ENCODE measurements around the gene NPY1R.
A peak's percentile ranks its signal among the peaks of the same experiment; 100 is the strongest.

Gene NPY1R

DNA sequence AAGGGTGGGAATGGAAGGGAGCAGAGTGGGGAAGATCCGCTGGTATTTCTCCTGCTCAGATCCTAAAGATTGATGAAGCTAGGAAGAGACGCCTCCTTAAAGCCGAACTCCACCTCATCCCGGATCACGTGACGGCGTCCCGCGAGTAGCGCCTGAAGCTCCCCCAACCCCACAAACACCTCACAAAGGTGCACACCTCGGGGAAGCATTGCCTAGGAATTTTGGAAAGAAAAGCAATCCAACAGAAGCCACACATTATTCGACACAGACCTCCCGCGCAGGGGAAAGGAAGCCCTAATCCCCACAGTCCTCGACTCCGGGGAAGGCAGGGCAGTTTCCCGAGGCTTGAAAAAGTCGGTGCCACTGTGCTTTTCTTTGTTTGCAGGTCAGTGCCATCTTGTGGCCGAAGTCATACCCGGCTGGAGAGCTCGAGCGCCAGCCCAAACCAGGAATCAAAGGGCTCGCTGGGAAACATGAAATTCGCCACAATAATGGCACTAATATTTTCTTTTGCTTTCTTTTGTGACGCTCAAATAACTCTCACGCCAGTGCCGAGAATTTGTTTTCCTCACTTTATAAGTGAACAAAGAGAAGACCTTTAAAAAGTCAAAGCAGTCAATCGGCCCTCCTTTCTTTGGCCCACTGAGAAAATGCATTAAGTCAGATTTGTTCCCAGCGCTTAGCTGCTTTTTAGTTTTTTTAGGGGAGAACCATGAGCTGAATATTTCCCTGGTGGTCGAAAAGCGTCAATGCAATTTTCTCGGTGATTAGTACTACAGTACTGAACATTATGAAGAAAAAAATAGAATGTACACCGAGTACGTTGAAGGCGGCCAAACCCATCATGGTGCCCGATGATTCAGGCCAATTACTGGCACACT lies at the start of gene NPY1R:
TSS of gene NPY1R (minus strand) at position 71 of the 881 bp plus-strand sequence. CDS start 6,042 bp downstream, outside the sequence.
- peak; percentile 37 for DNase-seq (ENCODE audit: insufficient read length, low spot score)
- TF ChIP-seq, protein P1, sequence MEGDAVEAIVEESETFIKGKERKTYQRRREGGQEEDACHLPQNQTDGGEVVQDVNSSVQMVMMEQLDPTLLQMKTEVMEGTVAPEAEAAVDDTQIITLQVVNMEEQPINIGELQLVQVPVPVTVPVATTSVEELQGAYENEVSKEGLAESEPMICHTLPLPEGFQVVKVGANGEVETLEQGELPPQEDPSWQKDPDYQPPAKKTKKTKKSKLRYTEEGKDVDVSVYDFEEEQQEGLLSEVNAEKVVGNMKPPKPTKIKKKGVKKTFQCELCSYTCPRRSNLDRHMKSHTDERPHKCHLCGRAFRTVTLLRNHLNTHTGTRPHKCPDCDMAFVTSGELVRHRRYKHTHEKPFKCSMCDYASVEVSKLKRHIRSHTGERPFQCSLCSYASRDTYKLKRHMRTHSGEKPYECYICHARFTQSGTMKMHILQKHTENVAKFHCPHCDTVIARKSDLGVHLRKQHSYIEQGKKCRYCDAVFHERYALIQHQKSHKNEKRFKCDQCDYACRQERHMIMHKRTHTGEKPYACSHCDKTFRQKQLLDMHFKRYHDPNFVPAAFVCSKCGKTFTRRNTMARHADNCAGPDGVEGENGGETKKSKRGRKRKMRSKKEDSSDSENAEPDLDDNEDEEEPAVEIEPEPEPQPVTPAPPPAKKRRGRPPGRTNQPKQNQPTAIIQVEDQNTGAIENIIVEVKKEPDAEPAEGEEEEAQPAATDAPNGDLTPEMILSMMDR (IDR thresholded peaks at IDR 0.05; ENCODE audit: insufficient read depth, missing control alignments): peak; percentile 87
- no peak for FAIRE-seq

DNA sequence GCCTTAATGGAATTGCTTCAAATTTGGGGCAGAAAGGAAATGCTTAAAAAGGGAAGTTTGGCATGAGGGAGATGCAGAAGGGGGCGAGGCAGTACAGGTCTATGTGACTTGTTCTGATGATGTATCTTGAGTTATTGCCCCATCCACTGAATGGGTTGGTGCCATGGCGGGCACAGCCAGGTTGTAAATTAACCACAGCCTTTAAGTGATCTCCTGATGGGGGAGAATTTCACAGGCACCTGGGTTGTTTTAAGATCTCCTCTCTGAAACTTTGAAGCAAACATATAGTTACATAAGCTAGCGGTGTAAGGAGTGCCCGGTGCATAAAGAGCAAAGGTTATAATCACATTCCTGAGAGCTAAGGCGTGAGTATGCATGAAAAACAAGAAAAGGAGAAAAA lies 48.3 kb upstream of the NPY1R start:
- FAIRE-seq: no peak
- no peak for DNase-seq (ENCODE audit: insufficient read length, low spot score)

DNA sequence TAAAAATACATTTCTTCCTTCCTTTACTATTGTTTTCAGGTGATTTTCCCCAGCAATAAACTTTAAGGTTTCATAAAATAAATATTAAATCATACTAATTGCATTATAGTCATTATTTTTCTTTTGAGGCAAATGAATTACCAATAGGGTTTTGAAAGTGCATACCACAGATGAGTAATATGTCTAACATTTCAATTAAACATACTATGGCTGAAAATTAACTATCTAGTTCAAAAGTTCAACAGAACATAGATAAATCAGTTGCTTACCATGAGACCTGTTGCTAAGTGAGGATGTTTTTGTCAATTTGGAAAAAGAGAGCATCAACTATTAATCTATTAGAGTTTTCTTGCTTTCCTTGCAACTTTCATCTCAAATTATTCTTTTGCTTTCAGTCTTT lies 46.3 kb upstream of the NPY1R start:
- DNase-seq (ENCODE audit: insufficient read length, low spot score): no peak
- no peak for FAIRE-seq
- TF ChIP-seq, protein P1 (IDR thresholded peaks at IDR 0.05; ENCODE audit: insufficient read depth, missing control alignments): no peak

More for the DNA sequence above, 48.3 kb upstream of the NPY1R start:
- TF ChIP-seq, protein P1 (IDR thresholded peaks at IDR 0.05; ENCODE audit: insufficient read depth, missing control alignments): no peak

DNA sequence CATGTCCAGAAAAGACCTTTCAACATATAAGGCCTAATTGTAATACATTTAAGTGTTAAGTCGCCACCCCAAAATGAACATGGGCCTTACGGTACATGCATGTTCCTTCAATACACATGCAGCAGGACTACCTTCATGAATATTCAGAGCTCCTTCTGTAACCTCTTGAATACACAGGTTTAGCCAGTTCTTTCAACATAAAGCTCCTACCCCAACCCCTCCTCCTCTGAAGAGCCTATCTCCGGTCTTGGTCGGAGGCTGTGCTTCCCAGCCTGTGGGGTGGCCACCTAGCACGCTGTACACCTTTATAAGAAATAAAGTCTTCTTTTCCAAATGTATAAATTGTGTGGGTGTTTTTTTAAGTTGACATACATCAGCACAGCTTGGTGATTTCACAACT lies 39.6 kb upstream of the NPY1R start:
- DNase-seq (ENCODE audit: insufficient read length, low spot score) (no peak), FAIRE-seq (no peak)
- TF ChIP-seq, protein P1 (IDR thresholded peaks at IDR 0.05; ENCODE audit: insufficient read depth, missing control alignments): no peak

DNA sequence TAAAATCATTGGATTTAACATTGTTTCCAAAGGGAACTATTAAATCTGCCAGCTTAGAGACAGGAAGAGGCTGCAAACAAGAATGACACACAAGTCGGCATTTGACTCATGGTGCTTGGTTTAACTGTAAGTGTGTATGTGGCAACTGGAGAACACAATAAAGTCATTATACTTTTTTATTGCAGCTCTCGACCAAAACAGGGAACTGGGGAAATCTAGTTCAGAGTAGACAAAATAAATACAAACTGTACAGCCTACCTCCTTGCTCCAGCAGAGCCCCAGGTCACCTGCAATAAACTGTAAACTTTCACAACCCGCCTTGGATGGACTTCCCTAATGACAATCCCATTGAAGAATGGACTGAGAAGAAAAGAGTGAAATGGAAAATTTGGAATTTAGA lies 35.3 kb upstream of the NPY1R start:
- DNase-seq (ENCODE audit: insufficient read length, low spot score) (no peak), FAIRE-seq (no peak)
- TF ChIP-seq, protein P1 (IDR thresholded peaks at IDR 0.05; ENCODE audit: insufficient read depth, missing control alignments): no peak

DNA sequence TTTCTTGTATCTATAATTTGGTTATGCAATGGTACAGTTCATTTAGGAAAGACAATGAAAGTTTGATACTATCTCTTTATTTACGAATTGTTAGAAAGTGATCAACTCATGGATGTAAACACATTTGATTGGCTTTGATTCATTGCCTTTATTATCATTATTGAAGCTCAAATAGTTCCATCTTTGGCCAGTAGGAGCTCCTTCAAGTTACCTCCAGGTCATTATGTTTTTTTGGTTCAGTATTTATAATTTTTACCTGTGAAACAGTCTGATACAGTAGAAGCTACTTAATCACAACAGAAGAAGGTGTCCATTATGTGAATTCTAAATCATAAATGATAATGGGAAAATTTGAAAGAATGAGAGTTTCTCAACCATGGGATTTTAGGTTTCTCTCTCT lies 23.7 kb upstream of the NPY1R start:
- no peak for FAIRE-seq
- TF ChIP-seq, protein P1 (IDR thresholded peaks at IDR 0.05; ENCODE audit: insufficient read depth, missing control alignments): no peak
- DNase-seq (ENCODE audit: insufficient read length, low spot score): no peak

DNA sequence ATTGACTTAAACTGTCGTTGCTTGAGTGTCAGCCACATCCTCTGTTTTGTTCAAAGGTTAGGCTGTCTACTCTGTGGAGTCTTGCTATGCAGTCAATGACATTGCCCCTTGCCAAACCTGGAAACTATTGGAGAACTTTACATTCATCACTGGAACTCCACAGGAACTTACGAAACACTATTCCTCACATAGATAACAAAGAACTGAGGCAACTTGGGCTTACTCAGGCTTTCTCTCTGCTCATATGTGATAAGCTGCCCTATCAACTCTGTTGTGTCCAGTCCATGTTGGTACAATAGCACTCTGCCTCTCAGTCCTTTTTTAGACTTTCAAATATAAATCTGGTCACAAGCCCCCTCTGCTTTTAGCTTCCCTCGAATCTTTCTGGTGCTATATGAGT lies 20.7 kb upstream of the NPY1R start:
- FAIRE-seq (no peak), DNase-seq (ENCODE audit: insufficient read length, low spot score) (no peak)
- TF ChIP-seq, protein P1 (IDR thresholded peaks at IDR 0.05; ENCODE audit: insufficient read depth, missing control alignments): no peak

All from D721Med (cell line).